K562 (cell line): ENCODE measurements around the gene PEX11A.

Source experiments
- BRCA1 ChIP-seq, 2 experiments: fragments of 450-650 bp in 1 of 2; sonication (generic) in 1 of 2; formaldehyde crosslinking in 1 of 2; IDR thresholded peaks; 2 replicates each; pipeline versions ENCODE4 v1.5.0 to v1.6.1; 2017 to 2020; ENCODE audit warnings: mild to moderate bottlenecking in 1 of 2, missing genetic modification reagents in 1 of 2
- CREB1 ChIP-seq, 2 experiments: sonication (generic) in 1 of 2; formaldehyde crosslinking in 1 of 2; IDR thresholded peaks; 2 replicates each; pipeline versions ENCODE4 v1.6.1 to v1.8.0; 2012 to 2022; ENCODE audit warnings: inconsistent platforms in 1 of 2, mild to moderate bottlenecking in 1 of 2, missing genetic modification reagents in 1 of 2, moderate library complexity in 1 of 2
- FOXK1 ChIP-seq: sonication (generic); formaldehyde crosslinking; IDR thresholded peaks from 2 replicates; pipeline ENCODE4 v1.8.0; 2022; ENCODE audit warnings: missing genetic modification reagents, mild to moderate bottlenecking, borderline replicate concordance
- MLLT1 ChIP-seq, 2 experiments: fragments of 450-650 bp; IDR thresholded peaks; 2 replicates each; pipeline ENCODE4 v1.6.1; 2016
- NFYB ChIP-seq: IDR thresholded peaks from 2 replicates; pipeline ENCODE4 v1.6.1; 2011; ENCODE audit warnings: mild to moderate bottlenecking, moderate library complexity; ENCODE audit not compliant: insufficient read length; ENCODE audit errors: extremely low read depth
- NR0B1 ChIP-seq: fragments of 450-650 bp; IDR thresholded peaks from one replicate; pipeline ENCODE4 v1.6.1; 2018; ENCODE audit warnings: mild to moderate bottlenecking, moderate library complexity; ENCODE audit not compliant: partially characterized antibody
- TAF15 ChIP-seq: fragments of 200-400 bp; formaldehyde crosslinking; IDR thresholded peaks from 2 replicates; pipeline ENCODE4 v1.6.1; 2017; ENCODE audit warnings: mild to moderate bottlenecking, low read depth, low read length, moderate library complexity

GRCh38 chr15:89732451-89733172 is 42.1 kb upstream of the PEX11A start:
- TF ChIP-seq BRCA1 (IDR thresholded peaks at IDR 0.05) (no peak), BRCA1 (CRISPR knock-in tag; IDR thresholded peaks at IDR 0.05) (no peak), CREB1 (IDR thresholded peaks at IDR 0.05) (no peak), CREB1 (CRISPR knock-in tag; IDR thresholded peaks at IDR 0.05) (no peak), TAF15 (no peak), NR0B1 (no peak), NFYB (no peak), FOXK1 (CRISPR knock-in tag) (no peak), MLLT1 (IDR thresholded peaks at IDR 0.05) (no peak)
